B cell (primary cell): ENCODE data around the gene ITGAE. TPM values are rescaled to one million over a fixed set of nuclear protein-coding genes. Genes with fewer than 3 reads are reported as not detected.

ENCODE experiments used
- ATAC-seq: fragments of 200-7000 bp; cut with Tn5 transposase; one replicate; pipeline ENCODE4 v1.10.0; 2021; ENCODE audit warnings: low read depth, mild to moderate bottlenecking, moderate number of reproducible peaks, moderate library complexity
- CTCF ChIA-PET: fragments of 350-600 bp; sonication (Branson Sonifier 250); formaldehyde crosslinking; loops from one replicate; lab custom pipeline; 2021; ENCODE audit warnings: antibody characterized with exemption, inconsistent platforms; lab: Charles Lee
- POLR2A ChIA-PET: fragments of 350-600 bp; sonication (Branson Sonifier 250); formaldehyde crosslinking; loops from one replicate; lab custom pipeline; 2021; ENCODE audit warnings: antibody characterized with exemption; lab: Charles Lee
- DNase-seq: peaks from one replicate; pipeline ENCODE4 v3.0.0; 2013
- H2AFZ ChIP-seq: 2 replicates; pipeline ENCODE4 v1.6.1; 2012; ENCODE audit warnings: mild to moderate bottlenecking, low read depth, low read length; ENCODE audit not compliant: insufficient read depth, poor library complexity, severe bottlenecking
- H3K27ac ChIP-seq, 2 donors: 1 replicate in 1 of 2; 2 replicates in 1 of 2; pipeline ENCODE4 v1.5.1; 2012 to 2013; ENCODE audit warnings: low read length in 2 of 2, mild to moderate bottlenecking in 2 of 2, moderate library complexity in 1 of 2
- H3K27me3 ChIP-seq, 4 experiments: fragments of 200-600 bp in 1 of 4; sonication (generic) in 1 of 4; replicated peaks in 1 of 4; 1 replicate in 2 of 4; 2 replicates in 2 of 4; pipeline versions ENCODE4 v1.6.1 to v1.7.0; 2013 to 2016; ENCODE audit warnings: low read length in 3 of 4, mild to moderate bottlenecking in 2 of 4, mixed read lengths in 1 of 4, moderate library complexity in 1 of 4; ENCODE audit not compliant: insufficient read depth in 4 of 4, control insufficient read depth in 3 of 4; ENCODE audit errors: control extremely low read depth in 1 of 4
- H3K36me3 ChIP-seq, 2 experiments: replicated peaks in 1 of 2; 1 replicate in 1 of 2; 2 replicates in 1 of 2; pipeline versions ENCODE4 v1.6.1 to v1.7.1; 2013; ENCODE audit warnings: low read length in 1 of 2; ENCODE audit not compliant: insufficient read depth in 2 of 2, control insufficient read depth in 1 of 2; ENCODE audit errors: control extremely low read depth in 1 of 2, extremely low read depth in 1 of 2
- H3K4me1 ChIP-seq, 2 donors: fragments of 200-600 bp in 1 of 2; sonication (generic) in 1 of 2; 1 replicate in 1 of 2; 2 replicates in 1 of 2; pipeline versions ENCODE4 v1.5.1 to v1.6.1; 2013 to 2017; ENCODE audit warnings: low read length in 2 of 2; ENCODE audit not compliant: control insufficient read depth in 2 of 2, insufficient read depth in 2 of 2
- H3K4me2 ChIP-seq: replicated peaks from 2 replicates; pipeline ENCODE3; 2012; ENCODE audit warnings: mild to moderate bottlenecking, low read depth, low read length; ENCODE audit not compliant: poor library complexity, severe bottlenecking
- H3K4me3 ChIP-seq, 5 experiments: fragments of 200-600 bp in 1 of 5; sonication (generic) in 1 of 5; 1 replicate in 3 of 5; 2 replicates in 2 of 5; pipeline versions ENCODE4 v1.5.1 to v1.7.0; 2011 to 2016; ENCODE audit warnings: low read length in 4 of 5, mild to moderate bottlenecking in 4 of 5, low read depth in 2 of 5, control low read depth in 1 of 5, moderate library complexity in 1 of 5; ENCODE audit not compliant: insufficient read depth in 1 of 5; ENCODE audit errors: control extremely low read depth in 1 of 5, extremely low read depth in 1 of 5
- H3K79me2 ChIP-seq: fragments of 200-600 bp; sonication (generic); one replicate; pipeline ENCODE4 v1.6.0; 2016; ENCODE audit warnings: low read length; ENCODE audit not compliant: control insufficient read depth, insufficient read depth
- H3K9ac ChIP-seq: fragments of 200-600 bp; sonication (generic); 2 replicates; pipeline ENCODE4 v1.6.1; 2017; ENCODE audit warnings: mild to moderate bottlenecking, low read length, moderate library complexity
- H3K9me3 ChIP-seq, 3 donors: one replicate each; pipeline versions ENCODE4 v1.6.1 to v1.7.1; 2013; ENCODE audit warnings: low read length in 2 of 3; ENCODE audit not compliant: control insufficient read depth in 2 of 3, insufficient read depth in 1 of 3; ENCODE audit errors: control extremely low read depth in 1 of 3
- H4K20me1 ChIP-seq: 2 replicates; pipeline ENCODE4 v1.6.0; 2012; ENCODE audit warnings: mild to moderate bottlenecking, low read length; ENCODE audit not compliant: insufficient read depth, control insufficient read depth, poor library complexity, severe bottlenecking
- H3K27ac Mint-ChIP-seq: one replicate; pipeline ENCODE4 v1.8.0; 2021; ENCODE audit warnings: mixed read lengths
- H3K27me3 Mint-ChIP-seq: one replicate; pipeline ENCODE4 v1.8.0; 2021; ENCODE audit warnings: mixed read lengths
- H3K4me1 Mint-ChIP-seq: one replicate; pipeline ENCODE4 v1.8.0; 2021; ENCODE audit warnings: mixed read lengths
- H3K4me3 Mint-ChIP-seq: one replicate; pipeline ENCODE4 v1.8.0; 2021; ENCODE audit warnings: mixed read lengths
- H3K9me3 Mint-ChIP-seq: one replicate; pipeline ENCODE4 v1.8.0; 2022; ENCODE audit warnings: mixed read lengths; ENCODE audit not compliant: insufficient read depth
- CTCF ChIP-seq: fragments of 200-600 bp; IDR thresholded peaks from one replicate; pipeline ENCODE4 v1.8.0; 2022; ENCODE audit warnings: antibody characterized with exemption, mild to moderate bottlenecking
- EZH2 ChIP-seq: IDR thresholded peaks from 2 replicates; pipeline ENCODE4 v1.6.1; 2012; ENCODE audit warnings: borderline replicate concordance, low read depth, mild to moderate bottlenecking, moderate library complexity, low read length; ENCODE audit not compliant: insufficient read depth, poor library complexity, severe bottlenecking
- WGBS: methylation state at CpG from one replicate; pipeline ENCODE4 v1.1.5; 2013; ENCODE audit warnings: missing lambda C conversion rate; ENCODE audit not compliant: insufficient coverage; 5-methylcytosine and 5-hydroxymethylcytosine counted together
- intact Hi-C: fragments of 100-400 bp; cut with micrococcal nuclease; formaldehyde crosslinking; loops from one replicate; pipeline ENCODE4 v1.10.0; 2022
- polyA plus RNA-seq: library from polyadenylated mRNA; depleted of rRNA; stranded (reverse); fragments of >200 nt; gene quantifications from 2 replicates; pipeline ENCODE4 v1.2.3, GENCODE V29; 2012
- total RNA-seq, 2 donors: library from RNA; stranded (reverse); fragments of 120-200 nt in 1 of 2; gene quantifications; 1 replicate in 1 of 2; 2 replicates in 1 of 2; pipeline versions ENCODE4 v1.2.3 to v1.2.4, GENCODE V29; 2013 to 2022

ITGAE gene
- total and polyA plus RNA-seq, 2 donors (not counting 1 experiment from before 2014, with no cell fraction given) = 48.2 to 95.6 TPM

GRCh38 chr17:3810019-3810418 is 9.0 kb upstream of the ITGAE start:
- no peak for TF ChIP-seq CTCF
- TF ChIP-seq EZH2 = no peak
- Mint-ChIP-seq H3K4me1 (peaks cover 34% of the 10 kb centered on the region), H3K4me3 (peak overlapping the region; percentile 74), H3K27ac (peak overlapping the region; percentile 85), H3K9me3 (no peaks in the 10 kb centered on the region), H3K27me3 (no peaks in the 10 kb centered on the region)
- no peaks in the 10 kb centered on the region for H4K20me1 ChIP-seq
- WGBS = 63% methylated on average over 1 of the region's 4 CpGs
- peak overlapping the region in 1 of 2 donors; percentile 29 for H3K27ac ChIP-seq
- ATAC-seq (peak; percentile 74), DNase-seq (no peak)
- H3K9me3 ChIP-seq = no peaks in the 10 kb centered on the region
- POLR2A ChIA-PET = interaction anchor here (0.8 to 1.6 kb wide), 3 partner anchors 9 to 44 kb away, joined by 3 to 5 read pairs (median 4); partner anchors contain the start of gene ITGAE
- H2AFZ ChIP-seq = no peak overlapping the region
- H3K4me3 ChIP-seq = peak overlapping the region in 2 of 5 experiments; percentile 20 to 28
- H3K4me2 ChIP-seq = peak overlapping the region; percentile 47
- H3K36me3 ChIP-seq = peaks cover 7 to 50% of the 10 kb centered on the region in 2 experiments
- H3K79me2 ChIP-seq = no peaks in the 10 kb centered on the region
- peak overlapping the region; percentile 34 for H3K9ac ChIP-seq
- H3K4me1 ChIP-seq = peaks cover 8 to 17% of the 10 kb centered on the region in 2 donors
- intact Hi-C loops = no loop called here
- CTCF ChIA-PET = interaction anchor here (0.8 to 3.4 kb wide), 4 partner anchors 13 to 93 kb away, joined by 3 to 27 read pairs (median 12); no protein-coding TSS in a partner anchor
- no peaks in the 10 kb centered on the region for H3K27me3 ChIP-seq

DNA sequence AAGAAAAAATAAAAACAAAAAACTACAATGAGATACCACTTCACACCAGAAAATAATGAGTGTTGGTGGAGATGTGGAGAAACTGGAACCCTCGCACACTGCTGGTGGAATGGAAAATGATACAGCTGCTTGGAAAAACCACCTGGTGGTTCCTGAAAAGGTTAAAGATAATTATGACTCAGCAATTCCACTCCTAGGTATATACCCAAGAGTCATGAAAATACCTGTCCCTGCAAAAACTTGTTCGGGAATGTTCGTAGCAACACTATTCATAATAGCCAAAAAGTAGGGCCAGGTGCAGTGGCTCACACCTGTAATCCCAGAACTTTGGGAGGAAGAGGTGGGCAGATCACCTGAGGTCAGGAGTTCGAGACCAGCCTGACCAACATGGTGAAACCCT is 8.1 kb upstream of the ITGAE start:
- ChIA-PET POLR2A (interaction anchor here (1.6 kb wide), 1 partner anchor 8 kb away, joined by 5 read pairs; the partner anchor contains the start of gene ITGAE), CTCF (interaction anchor here (3.3 to 3.4 kb wide), 2 partner anchors 18 to 71 kb away, joined by 20 to 27 read pairs; no protein-coding TSS in a partner anchor)
- Histone ChIP-seq H3K79me2 (no peaks in the 10 kb centered on the region), H4K20me1 (no peaks in the 10 kb centered on the region), H3K9me3 (no peaks in the 10 kb centered on the region), H3K27me3 (no peaks in the 10 kb centered on the region), H3K27ac (no peak overlapping the region), H2AFZ (no peak overlapping the region), H3K9ac (no peak overlapping the region), H3K4me3 (no peak overlapping the region), H3K36me3 (peaks cover 5 to 44% of the 10 kb centered on the region in 2 experiments), H3K4me2 (no peak overlapping the region), H3K4me1 (peaks cover 8 to 25% of the 10 kb centered on the region in 2 donors)
- Mint-ChIP-seq H3K9me3 (no peaks in the 10 kb centered on the region), H3K4me1 (peaks cover 40% of the 10 kb centered on the region), H3K4me3 (no peak overlapping the region), H3K27me3 (no peaks in the 10 kb centered on the region), H3K27ac (no peak overlapping the region)
- 100% methylated on average over 1 of the region's 4 CpGs for WGBS
- ATAC-seq (no peak), DNase-seq (no peak)
- TF ChIP-seq EZH2 = no peak
- TF ChIP-seq CTCF = no peak
- intact Hi-C loops = no loop called here
